GM12864 (cell line): ENCODE data around the gene C22orf42.
"Not testable (repeated sequence)": the region's sequence is repeated elsewhere in the genome, so short reads cannot be mapped to it uniquely, and the experiment has no call there.

Experiments
- DNase-seq: peaks from one replicate; pipeline ENCODE4 v3.0.0-alpha.2; 2011; ENCODE audit warnings: low read depth
- H3K4me3 ChIP-seq: 2 replicates; pipeline ENCODE4 v1.5.1; 2011; ENCODE audit warnings: mild to moderate bottlenecking, low read depth, low read length, control low read depth
- TF ChIP-seq, protein P1 (sequence below): IDR thresholded peaks from 2 replicates; pipeline ENCODE4 v1.5.1; 2011; ENCODE audit warnings: low read depth, mild to moderate bottlenecking, moderate library complexity, low read length, control low read depth, inconsistent platforms; ENCODE audit errors: missing control alignments

C22orf42 gene

GRCh38 chr22:32199341-32199740 is 40.2 kb upstream of the C22orf42 start:
- DNase-seq, result no peak
- H3K4me3 ChIP-seq, result no peak overlapping the region
- TF ChIP-seq, protein P1, sequence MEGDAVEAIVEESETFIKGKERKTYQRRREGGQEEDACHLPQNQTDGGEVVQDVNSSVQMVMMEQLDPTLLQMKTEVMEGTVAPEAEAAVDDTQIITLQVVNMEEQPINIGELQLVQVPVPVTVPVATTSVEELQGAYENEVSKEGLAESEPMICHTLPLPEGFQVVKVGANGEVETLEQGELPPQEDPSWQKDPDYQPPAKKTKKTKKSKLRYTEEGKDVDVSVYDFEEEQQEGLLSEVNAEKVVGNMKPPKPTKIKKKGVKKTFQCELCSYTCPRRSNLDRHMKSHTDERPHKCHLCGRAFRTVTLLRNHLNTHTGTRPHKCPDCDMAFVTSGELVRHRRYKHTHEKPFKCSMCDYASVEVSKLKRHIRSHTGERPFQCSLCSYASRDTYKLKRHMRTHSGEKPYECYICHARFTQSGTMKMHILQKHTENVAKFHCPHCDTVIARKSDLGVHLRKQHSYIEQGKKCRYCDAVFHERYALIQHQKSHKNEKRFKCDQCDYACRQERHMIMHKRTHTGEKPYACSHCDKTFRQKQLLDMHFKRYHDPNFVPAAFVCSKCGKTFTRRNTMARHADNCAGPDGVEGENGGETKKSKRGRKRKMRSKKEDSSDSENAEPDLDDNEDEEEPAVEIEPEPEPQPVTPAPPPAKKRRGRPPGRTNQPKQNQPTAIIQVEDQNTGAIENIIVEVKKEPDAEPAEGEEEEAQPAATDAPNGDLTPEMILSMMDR, result no peak

DNA sequence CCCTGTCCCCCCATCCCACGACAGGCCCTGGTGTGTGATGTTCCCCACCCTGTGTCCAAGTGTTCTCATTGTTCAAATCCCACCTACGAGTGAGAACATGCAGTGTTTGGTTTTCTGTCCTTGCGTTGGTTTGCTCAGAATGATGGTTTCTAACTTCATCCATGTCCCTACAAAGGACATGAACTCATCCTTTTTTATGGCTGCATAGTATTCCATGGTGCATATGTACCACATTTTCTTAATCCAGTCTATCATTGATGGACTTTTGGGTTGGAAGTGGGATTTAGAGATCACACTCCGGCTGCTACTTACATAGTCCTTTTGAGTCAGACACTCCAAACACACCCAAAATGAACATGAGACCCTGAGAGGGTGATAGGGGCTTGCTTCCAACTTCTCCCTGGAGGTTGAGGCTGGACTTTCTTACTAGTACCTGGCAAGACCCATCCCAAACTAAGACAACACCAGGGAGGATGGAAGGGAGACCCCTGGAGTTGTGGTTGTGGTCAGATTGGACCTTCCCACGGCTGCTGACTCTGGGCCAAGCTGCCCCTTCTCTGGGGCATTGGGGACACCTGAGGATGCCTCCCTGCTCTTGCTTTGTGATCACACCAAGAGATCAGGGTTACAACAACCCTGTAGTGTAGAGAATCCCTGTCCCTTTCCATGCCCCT is 38.6 kb upstream of the C22orf42 start:
- not testable (repeated sequence) for DNase-seq, H3K4me3 ChIP-seq

DNA sequence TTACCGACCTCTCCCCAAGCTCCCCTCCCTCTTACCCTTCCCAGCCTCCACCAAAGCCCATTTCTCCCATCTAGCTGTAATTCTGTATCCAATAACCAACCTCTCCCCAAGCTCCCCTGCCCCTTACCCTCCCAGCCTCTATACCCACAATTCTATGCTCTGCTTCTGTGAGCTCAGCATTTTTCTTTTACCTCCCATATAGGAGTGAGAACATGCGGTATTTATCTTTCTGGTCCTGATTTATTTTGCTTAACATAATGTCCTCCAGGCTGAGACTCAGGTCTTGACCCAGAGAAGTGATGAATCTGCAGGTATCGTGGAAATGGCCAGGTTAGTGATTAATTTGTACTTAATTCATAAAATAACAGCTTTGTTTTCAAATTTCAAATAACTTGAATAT is 36.8 kb upstream of the C22orf42 start:
- not testable (repeated sequence) for DNase-seq, H3K4me3 ChIP-seq

DNA sequence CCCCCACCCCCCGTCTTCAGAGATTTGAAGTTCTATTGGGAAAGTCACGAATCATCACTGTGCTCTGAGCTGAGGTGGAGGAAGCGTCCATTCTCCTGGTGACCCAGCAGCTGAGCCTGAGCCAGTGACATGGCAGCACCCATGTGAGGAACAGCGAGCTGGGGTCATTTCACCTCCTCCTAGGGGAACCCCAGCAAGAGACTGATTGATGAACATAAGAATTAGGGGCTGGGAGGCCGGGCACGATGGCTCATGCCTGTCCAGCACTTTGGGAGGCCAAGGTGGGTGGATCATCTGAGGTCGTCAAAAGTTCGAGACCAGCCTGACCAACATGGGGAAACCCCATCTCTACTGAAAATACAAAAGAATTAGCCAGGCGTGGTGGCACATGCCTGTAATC is 34.2 kb upstream of the C22orf42 start:
- H3K4me3 ChIP-seq, DNase-seq: not testable (repeated sequence)

- DNase-seq, H3K4me3 ChIP-seq: not testable (repeated sequence)
Measured at GRCh38 chr22:32191021-32191420, 31.9 kb upstream of the C22orf42 start.

- DNase-seq, result no peak
- TF ChIP-seq, protein P1, result no peak
- no peak overlapping the region for H3K4me3 ChIP-seq
Measured at GRCh38 chr22:32185821-32186220, 26.7 kb upstream of the C22orf42 start.

DNA sequence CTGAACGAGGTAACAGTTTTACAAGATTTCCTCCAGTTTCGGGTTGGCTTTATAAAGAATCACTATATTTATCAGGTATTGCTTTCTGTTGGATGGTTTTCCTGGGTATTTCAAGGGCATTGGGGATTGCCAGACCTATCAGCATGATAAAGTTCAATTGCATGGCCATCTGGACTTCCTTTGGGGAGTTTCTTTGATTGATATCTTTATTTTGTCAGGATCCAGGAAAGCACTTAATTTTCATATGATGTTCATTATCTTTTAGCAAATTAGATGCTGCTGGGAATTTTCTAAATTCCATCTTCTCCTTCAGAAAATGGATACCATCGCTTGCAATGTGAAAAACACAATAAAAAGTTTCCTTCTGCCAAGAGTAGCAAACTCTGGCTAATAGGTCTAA is 24.5 kb upstream of the C22orf42 start:
- no peak for DNase-seq
- H3K4me3 ChIP-seq, result no peak overlapping the region
- TF ChIP-seq, protein P1, result no peak

- no peak overlapping the region for H3K4me3 ChIP-seq
- DNase-seq, result no peak
- TF ChIP-seq, protein P1, result no peak
Measured at GRCh38 chr22:32181043-32181442, 21.9 kb upstream of the C22orf42 start.

- no peak overlapping the region for H3K4me3 ChIP-seq
- no peak for DNase-seq
- TF ChIP-seq, protein P1, result no peak
Measured at GRCh38 chr22:32177221-32177765, 18.2 kb upstream of the C22orf42 start.
